Jurkat, Clone E6-1 (cell line): ENCODE measurements around the gene FMN1.
A peak's percentile ranks its signal among the peaks of the same experiment; 100 is the strongest.

Experiments
- DNase-seq: peaks from one replicate; pipeline ENCODE4 v3.0.0-alpha.2; 2011; ENCODE audit warnings: low read depth, low spot score
- H3K4me3 ChIP-seq: 2 replicates; pipeline ENCODE4 v1.5.1; 2011; ENCODE audit warnings: mild to moderate bottlenecking, low read length, control low read depth, moderate library complexity

Gene FMN1

DNA sequence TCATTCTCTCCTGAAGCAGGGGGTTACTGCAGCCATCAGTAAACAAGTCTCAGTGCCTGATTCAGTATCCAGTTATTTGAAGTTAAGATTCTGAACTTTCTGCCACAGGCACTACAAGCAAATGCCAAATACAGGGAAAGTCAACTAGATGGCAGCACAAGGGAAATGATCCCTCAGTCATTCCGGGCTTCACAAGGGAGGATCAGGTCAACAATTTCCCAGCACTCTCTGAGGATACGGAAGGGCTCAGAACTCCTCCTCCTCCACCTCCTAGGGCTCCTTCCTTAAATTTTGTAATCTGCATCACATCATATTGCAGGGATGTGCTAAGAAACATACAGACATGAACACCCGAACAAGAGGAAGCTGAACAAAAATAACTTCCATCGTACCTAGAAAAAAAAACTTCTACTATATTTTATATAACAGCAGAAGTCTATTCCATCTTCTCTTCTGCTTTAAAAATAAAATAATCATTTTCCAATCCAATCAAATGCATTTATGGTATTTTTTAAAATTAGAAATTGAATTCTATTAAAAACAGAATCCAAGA lies 187.1 kb downstream of the FMN1 start:
- DNase-seq: no peak
- no peak overlapping the region for H3K4me3 ChIP-seq

DNA sequence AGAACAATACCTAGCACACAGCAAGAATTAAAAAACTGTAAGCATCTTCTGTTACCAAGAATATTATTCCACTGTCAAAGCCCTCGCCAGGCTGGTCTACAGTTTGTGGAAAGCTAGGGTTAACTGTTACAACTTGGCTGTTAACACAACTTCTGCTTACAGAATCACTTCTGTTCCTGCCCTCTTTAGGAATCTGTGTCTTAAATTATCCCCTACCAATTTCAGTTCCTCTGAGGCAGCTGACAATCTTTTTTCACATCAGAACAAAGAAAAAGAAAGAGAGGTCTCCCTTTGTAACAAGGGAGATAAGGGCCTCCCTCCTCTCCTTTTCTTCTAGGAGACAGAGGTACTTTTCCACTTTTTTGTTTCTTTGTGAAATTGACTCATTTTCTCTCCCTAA lies 188.9 kb downstream of the FMN1 start:
- H3K4me3 ChIP-seq: no peak overlapping the region
- no peak for DNase-seq

DNA sequence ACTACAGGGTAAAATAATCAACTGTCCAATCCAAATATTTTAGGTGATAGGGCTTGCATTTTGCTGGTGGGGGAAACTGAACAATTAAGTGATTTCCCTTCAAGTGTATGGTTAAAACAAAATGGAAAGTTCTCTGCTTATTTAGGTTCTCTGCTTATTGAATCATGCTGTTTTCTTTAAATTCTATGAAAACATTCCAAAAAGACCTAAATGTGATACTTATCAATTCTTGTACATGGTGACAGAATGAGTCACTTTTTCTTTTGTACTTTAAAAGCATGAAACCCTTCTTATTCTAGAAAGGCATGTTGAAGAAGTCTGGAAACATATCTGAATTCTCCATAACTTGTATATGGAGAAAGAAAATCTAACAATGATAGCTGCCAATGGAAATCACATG lies 192.6 kb downstream of the FMN1 start:
- no peak for DNase-seq
- no peak overlapping the region for H3K4me3 ChIP-seq

DNA sequence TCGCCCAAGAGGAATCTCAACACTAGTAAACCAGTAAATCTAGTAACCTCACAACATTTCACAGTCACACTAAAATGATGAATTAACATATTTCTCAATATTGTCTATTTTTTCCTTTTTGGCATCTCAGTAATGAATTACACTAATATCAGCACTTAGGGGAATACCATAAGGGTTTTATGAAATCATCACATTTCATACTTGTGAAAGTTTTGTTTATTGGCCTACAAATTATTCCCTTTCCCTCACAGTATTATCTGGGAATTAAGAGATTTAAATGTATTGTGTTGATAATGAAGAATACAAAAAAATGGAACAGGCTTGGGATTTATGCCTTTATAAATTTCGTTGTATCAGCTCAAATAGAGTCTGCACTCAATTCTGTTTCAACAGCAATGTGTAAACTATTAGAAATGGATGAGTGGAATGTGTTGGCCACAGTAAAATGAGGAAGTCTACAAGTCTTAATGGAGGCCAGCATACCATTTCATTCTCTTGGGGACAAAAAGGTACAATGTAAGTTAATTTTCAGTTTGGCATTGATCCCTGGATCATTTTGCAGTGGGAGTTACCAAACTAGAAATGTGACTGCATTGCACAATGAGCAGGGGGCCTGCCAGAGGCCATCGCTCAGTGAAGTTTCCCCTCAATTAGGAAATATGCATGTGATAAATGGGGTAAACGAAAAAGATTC lies 195.4 kb downstream of the FMN1 start:
- no peak overlapping the region for H3K4me3 ChIP-seq
- no peak for DNase-seq

DNA sequence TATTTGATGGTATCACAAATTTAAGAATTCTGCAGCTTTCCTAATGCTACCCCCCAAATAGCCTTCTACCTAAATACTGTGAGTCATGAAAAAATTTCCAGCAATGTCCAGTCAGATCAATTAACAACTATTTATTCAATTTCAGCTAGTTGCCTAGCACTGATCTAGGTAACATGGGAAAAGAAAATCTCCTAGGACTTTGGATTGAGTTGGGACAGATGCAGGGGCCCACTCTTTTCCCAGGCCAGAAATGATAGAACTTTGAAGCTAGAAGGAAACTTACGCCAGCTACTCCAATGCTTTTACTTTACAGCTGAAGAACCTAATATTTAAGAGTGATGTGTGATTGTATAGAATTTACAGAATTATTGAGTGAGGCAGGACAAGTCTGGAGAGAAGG lies 196.3 kb downstream of the FMN1 start:
- no peak for DNase-seq

DNA sequence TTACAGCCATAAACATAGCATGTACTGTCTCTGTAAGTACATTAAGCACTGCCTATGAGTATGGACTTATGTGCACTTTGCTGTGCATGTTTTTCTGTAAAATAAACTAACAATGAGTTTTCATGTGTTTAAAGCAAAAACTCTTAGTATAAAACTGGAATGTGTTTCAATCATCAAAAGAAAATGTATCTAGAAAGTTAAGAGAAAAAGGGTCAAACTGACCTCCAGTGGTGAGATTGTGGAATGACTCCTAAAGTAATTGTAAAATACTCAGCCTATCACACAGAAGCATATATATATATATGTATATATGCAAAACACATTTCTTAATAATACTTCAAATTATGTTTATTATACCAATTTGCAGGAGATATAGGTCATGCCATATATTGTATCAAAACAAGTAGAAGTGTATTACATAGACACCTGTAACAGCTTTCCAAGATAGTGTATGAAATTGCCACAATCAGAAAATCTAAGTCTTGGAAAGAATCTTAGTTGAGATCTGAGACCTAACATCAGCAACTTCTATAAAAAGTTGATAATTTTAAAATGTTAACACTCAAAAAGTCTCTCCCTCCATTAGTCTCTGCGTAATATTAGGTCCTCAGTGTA lies 199.6 kb downstream of the FMN1 start:
- no peak overlapping the region for H3K4me3 ChIP-seq
- DNase-seq: peak; percentile 28

More for the DNA sequence above, 196.3 kb downstream of the FMN1 start:
- H3K4me3 ChIP-seq: no peak overlapping the region

DNA sequence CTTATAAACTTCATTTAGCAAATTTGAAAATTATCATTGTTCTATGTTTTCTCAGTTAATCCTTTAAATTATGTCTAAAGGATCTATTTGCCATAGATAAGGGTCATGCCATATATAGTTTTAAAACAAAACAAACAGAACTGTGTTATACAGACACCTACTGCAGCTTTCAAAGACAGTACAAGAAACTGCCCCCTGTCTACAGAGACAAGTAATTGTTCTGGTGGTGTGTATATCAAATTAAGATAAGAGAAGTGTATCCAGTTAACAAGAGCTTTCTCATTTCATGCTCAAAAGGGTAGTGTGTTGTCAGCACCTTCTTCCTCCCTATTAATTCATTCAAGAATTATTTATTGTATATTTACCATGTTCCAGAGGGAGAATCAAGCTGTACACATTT lies 201.2 kb downstream of the FMN1 start:
- no peak overlapping the region for H3K4me3 ChIP-seq
- no peak for DNase-seq

DNA sequence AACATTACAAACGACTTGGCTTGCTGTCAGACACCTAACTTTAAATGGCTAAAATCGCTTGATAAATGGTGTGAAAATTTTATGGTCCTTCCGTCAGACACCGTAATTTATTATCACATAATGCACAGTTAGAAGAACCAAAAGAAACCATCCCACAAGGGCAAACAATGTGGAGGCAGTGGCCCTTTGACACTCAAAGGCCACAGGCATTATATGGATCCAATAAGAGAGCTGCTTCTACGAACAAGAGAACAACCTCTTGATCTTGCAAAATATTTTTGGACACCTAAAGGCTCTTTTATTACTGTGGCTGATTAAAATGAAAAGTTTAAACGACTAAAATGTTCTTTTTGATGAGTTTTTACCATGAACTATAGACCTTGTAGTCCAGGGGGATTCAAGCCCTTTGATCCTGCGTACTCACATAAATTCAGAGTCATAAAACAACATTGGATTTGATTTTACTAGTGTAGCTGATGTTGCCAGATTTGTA lies 202.8 kb downstream of the FMN1 start:
- DNase-seq: no peak
- H3K4me3 ChIP-seq: no peak overlapping the region

DNA sequence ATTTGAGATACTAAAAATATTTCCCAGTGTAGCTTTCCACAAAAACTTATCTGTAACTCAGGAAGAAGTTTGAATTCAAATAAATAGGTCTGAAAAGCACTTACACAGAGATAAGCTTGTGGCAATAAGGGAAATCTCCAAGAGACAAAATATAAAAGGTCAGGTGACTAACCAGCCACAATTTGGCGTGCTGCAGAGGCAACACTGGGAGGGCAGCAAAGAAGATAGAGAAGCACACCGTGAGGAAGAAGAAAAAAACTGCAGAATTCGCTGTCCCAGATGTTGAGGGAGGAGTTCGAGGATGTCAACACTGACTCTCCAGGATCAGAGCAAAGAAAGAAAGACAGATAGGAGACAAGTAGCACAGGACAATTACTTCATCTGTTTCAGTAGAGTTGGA lies 204.4 kb downstream of the FMN1 start:
- DNase-seq: no peak
- no peak overlapping the region for H3K4me3 ChIP-seq

DNA sequence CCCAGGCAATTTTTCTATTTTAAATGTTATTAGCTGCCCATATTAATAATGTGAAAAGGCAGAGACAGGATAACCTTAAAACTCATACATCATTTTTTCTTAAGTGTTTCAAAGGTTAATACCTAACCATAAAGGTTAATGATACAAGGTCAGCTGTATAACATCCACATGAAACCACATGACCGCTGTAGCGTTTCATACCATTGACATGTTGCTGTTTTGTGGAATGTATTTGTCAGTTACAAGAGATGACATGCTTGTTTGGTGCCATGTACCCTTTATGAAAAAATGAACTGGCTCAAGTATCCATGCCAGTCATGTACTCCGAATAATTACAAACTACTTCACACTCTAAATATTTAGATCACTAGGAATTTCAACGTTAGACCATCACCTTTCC lies 207.4 kb downstream of the FMN1 start:
- H3K4me3 ChIP-seq: no peak overlapping the region
- no peak for DNase-seq

DNA sequence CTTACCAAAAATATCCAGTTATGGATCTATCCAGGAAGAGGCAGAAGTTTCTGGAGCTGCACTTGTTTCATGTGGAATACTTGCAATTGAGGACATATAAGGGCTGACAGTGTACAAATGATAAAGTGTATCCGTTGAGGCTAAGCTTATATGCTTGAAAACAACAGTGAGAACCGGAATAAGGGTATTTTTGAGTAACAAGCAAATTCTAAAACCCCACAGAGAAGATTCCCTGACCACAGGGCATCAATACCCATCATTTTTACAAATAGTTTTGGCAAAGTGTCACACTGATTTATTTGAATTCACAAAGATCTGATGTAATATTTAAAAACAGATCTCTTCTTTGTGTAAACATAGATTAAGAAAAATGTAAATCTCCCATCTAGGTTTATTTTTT lies 208.4 kb downstream of the FMN1 start:
- H3K4me3 ChIP-seq: no peak overlapping the region
- no peak for DNase-seq

DNA sequence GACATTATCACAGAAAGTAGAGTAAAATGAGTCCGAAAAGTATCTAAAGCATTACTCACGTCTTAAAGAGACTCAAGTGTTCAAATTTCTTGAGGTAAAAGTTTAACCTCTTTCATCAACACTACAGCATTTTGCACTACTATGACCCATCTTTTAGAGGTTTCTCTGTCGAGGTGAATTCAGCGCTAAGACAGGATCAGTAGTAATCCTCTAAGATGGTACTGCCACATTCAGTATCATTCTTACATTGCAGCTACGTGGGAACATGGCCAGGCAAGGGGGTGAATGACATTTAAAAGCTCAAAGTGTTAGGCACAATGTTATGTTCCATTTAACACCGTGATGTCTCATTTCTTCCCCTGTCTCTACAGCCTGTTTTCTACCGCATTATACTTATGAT lies 210.8 kb downstream of the FMN1 start:
- no peak overlapping the region for H3K4me3 ChIP-seq
- DNase-seq: no peak

DNA sequence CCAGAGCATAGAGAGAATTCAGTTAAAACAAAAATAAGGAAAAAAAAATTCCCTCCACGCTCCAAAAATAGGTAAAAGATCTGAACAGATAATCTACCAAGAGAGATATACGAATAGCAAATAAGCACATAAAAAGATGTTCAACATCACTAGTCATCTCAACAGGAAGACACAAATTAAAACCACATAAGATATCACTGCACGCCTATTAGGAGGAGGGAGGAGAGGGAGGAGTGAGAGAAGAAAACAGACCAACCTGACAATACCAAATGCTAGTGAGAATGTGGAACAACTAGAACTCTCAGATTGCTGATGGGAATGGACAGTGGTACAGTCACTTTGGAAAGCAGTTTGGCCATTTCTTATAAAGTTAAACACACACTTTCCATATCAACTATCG lies 212.5 kb downstream of the FMN1 start:
- no peak for DNase-seq
- no peak overlapping the region for H3K4me3 ChIP-seq

DNA sequence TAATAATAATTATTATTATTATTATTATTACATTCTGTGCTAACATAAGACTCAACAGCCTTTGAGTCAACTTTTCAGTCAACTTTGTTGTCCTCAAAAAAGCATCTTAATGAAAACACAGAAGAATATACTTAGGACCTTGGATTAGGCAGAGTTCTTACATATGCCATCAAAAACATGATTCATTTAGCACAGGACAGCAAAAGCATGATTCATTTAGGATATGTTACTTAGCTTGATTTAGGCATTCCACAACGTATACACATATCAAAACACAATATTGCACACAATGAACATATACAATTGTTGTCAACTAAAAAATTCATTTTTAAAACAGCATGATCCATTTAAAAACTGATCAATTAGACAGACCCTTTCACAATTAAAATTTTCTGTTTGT lies 213.0 kb downstream of the FMN1 start:
- DNase-seq: no peak
- no peak overlapping the region for H3K4me3 ChIP-seq

DNA sequence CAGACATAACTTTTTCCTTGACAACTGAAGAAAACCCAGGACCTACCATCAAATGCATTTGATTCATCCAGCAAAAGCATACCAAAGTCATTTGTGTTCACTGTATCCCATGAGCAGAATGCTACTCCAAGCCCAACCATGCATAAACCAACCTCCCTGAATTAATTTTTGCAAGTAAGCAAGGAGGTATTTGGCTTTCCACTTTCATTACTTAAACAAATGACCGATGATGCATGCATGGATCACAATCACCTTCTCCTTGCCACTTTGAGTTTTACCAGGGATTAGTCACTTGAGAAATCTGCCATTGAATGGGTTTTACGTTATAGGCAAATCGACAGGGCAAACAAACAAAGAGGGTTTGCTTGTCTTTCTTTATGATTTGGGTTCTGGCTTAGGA lies 214.8 kb downstream of the FMN1 start:
- no peak for DNase-seq
- no peak overlapping the region for H3K4me3 ChIP-seq

DNA sequence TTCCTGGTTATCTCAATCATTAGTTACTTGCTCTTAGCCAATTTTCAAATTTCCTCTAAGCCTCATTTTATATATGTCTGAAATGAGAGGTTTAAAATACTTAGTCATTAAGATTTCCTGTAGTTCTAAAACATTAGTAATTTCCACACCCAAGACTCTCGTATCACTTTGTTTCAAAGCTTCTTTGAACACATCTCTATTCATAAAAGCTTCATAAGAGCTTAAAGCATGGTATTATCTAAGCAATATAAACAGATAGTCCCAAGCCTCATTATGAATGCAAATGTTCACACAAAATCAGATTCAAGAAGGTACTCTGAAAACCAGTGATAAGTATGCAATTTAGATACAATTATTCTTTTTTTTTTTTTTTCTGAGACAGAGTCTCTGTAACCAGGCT lies 217.0 kb downstream of the FMN1 start:
- no peak overlapping the region for H3K4me3 ChIP-seq
- DNase-seq: no peak

DNA sequence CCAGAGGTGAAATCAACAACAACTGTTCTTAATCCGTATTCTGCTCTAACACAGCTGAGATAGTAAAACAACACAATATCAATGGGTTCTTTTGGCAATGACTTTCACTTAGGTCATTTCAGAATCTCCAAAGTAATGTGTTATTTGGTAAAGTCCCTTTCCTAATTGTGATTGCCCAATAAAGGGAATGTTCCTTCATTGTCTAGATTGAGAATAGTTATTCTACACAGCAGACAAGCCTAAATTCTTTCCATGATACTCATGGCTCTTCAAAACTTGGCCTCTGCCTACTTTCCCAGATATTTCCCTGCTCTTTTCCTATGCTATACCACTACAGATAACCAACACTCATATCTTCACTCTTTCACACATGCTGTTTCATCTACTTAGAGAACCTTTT lies 219.8 kb downstream of the FMN1 start:
- H3K4me3 ChIP-seq: no peak overlapping the region
- no peak for DNase-seq

DNA sequence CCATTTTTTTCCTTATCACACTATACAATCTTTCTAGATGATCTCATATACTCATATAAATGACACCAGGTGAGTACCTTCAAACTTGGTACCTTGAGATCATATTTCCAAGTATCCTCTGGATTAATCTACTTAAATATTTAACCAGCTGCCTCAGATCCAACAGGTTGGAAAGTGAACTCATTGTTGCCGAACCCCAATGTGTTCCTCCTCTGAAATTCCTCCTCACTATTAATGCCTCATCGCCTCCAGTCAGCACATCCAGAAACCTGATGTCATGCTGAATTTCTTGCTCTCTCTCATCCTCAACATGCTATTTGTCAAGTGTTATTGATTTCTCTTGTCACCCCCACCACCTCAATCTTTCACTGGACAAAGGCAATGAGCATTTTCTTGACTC lies 221.8 kb downstream of the FMN1 start:
- no peak for DNase-seq

DNA sequence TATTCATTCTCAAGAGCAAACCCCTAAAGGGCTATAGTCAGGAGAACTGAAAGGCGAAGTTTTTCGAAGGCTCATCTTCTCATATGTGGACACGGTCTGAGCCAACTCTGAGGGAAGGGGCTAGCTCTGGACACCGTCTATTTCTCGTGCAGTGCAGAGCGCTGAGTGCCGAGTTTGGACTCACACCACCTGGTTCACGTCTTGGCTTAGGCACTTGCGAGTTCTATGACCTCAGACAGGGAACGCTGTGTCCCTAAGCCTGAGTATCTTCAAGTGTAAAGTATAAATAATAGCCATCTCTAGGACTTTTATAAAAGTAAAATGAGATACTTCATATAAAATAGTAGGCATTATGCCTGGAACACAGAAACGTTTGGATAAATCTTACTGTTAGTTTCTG lies 223.7 kb downstream of the FMN1 start:
- H3K4me3 ChIP-seq: no peak overlapping the region
- no peak for DNase-seq

More for the DNA sequence above, 221.8 kb downstream of the FMN1 start:
- no peak overlapping the region for H3K4me3 ChIP-seq

DNA sequence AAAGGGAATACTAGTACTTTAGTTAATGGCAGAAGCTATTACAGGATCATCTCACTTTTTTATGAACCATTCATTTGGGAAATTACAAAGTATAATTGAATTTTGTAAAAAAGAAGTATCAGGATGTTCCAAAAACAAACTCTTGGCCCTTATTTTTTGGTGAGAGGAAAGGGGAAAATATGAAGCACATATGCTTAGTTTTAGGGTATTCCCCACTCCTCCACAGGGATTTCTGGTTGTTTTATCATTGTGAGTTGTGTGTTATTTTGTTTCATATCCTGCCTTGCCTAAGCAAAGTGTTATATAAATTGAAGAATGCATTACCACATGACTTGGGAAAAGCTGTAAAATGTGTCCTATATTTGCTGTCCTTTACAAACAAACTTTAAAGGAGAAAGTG lies 227.0 kb downstream of the FMN1 start:
- H3K4me3 ChIP-seq: no peak overlapping the region
- DNase-seq: no peak

DNA sequence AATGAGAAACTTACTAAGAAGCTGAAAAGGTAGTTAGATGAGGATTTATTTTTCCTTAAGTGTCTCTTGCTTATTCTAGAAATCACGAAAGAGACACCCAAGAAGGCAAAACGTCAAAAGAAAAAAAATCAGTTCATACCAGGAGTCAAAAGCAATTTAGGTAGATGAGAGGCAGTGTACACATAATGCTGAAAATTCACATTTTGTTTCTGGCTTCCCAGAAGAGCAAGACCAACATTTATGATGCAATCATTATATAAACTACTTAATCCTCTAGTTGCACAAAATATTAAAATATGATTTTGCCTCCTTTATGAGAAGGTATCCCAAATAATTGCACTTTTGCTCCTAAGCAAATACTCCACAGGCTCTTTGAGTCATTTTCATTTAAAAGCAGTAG lies 228.0 kb downstream of the FMN1 start:
- DNase-seq: no peak
- no peak overlapping the region for H3K4me3 ChIP-seq
